ENCODE measurements around the gene KRT36.

- TF ChIP-seq, protein P1, sequence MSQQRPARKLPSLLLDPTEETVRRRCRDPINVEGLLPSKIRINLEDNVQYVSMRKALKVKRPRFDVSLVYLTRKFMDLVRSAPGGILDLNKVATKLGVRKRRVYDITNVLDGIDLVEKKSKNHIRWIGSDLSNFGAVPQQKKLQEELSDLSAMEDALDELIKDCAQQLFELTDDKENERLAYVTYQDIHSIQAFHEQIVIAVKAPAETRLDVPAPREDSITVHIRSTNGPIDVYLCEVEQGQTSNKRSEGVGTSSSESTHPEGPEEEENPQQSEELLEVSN (IDR thresholded peaks at IDR 0.05) = no peak
- TF ChIP-seq CTCF (IDR thresholded peaks at IDR 0.05; ENCODE audit: control extremely low read depth in 1 of 3, insufficient read depth in 1 of 3, low read depth in 1 of 3, low read length in 3 of 3) (no peak), HDAC2 (IDR thresholded peaks at IDR 0.05; ENCODE audit: borderline replicate concordance in 1 of 2, low read depth in 2 of 2, low read length in 2 of 2) (no peak), TAF1 (IDR thresholded peaks at IDR 0.05; ENCODE audit: low read depth, low read length) (no peak), JUN (IDR thresholded peaks at IDR 0.05; ENCODE audit: low read depth, low read length) (no peak), KDM1A (IDR thresholded peaks at IDR 0.05; ENCODE audit: borderline replicate concordance, low read length) (no peak), GABPA (IDR thresholded peaks at IDR 0.05; ENCODE audit: borderline replicate concordance, insufficient read depth, low read length) (no peak), EZH2 (IDR thresholded peaks at IDR 0.05; ENCODE audit: low read depth, low read length, severe bottlenecking) (no peak), MAFK (IDR thresholded peaks at IDR 0.05; ENCODE audit: low read depth, low read length) (no peak), BCL11A (IDR thresholded peaks at IDR 0.05; ENCODE audit: low read depth in 2 of 2, low read length in 2 of 2) (no peak)
- TF ChIP-seq, protein P2, sequence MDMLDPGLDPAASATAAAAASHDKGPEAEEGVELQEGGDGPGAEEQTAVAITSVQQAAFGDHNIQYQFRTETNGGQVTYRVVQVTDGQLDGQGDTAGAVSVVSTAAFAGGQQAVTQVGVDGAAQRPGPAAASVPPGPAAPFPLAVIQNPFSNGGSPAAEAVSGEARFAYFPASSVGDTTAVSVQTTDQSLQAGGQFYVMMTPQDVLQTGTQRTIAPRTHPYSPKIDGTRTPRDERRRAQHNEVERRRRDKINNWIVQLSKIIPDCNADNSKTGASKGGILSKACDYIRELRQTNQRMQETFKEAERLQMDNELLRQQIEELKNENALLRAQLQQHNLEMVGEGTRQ (IDR thresholded peaks at IDR 0.05; ENCODE audit: low read length) = no peak
These were observed 8.6 kb upstream of the KRT36 start for GRCh38 chr17:41498276-41498675.
